NCI-H1694 treated with DMSO at 0.1 percent for 48 hours (cell line): Measurements from ENCODE around the gene CHMP5.
"Not testable (repeated sequence)": the region's sequence is repeated elsewhere in the genome, so short reads cannot be mapped to it uniquely, and the experiment has no call there.

Experiments
- DNase-seq: peaks from one replicate; lab custom pipeline; 2025; lab: John Stamatoyannopoulos, UW

The CHMP5 gene

DNA sequence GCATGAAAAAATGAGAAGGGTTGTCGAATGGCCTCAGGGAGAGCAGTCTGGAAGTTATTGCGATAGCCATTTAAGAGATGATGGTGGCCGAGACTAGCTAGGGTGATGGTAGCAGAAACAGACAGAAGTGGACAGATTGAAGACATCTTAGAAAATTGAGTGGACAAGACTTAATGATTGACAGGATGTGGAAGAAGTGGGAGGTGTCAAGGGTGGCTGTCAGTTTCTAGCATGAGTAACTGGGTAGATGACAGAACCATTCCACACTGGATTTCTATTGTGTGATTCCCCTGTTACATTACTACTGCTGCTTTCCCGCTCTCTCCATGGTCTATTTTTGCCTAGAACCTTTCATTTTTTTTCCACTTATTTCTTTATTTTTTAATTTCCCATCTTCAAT, 12.6 kb downstream of the CHMP5 start:
- no peak for DNase-seq

- DNase-seq = no peak
Measured at GRCh38 chr9:33285502-33285901, 20.7 kb downstream of the CHMP5 start.

DNA sequence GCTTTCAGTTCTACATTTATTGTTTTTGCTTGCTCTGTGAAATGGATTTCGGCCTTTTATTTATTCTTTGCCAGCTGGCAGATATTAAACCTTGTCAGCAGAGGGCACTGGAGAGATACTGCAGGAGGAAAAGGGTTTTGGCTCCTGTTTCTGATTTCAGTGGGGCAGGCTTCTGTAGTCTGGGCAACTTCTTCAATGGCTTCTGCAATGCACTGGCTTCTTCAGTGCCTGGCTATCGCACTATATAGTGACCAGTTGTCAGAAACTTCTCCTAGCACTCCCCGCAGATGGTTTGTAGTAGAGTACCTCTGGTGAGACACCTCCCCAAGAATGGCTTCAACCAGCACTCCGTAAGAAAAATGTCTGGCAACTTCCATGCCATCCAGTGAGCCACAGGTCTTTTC, 22.2 kb downstream of the CHMP5 start:
- DNase-seq = peak; percentile 68

GRCh38 chr9:33288235-33288634, 23.4 kb downstream of the CHMP5 start:
- DNase-seq = no peak

- DNase-seq = no peak
Measured at GRCh38 chr9:33288828-33289483, 24.1 kb downstream of the CHMP5 start.

DNA sequence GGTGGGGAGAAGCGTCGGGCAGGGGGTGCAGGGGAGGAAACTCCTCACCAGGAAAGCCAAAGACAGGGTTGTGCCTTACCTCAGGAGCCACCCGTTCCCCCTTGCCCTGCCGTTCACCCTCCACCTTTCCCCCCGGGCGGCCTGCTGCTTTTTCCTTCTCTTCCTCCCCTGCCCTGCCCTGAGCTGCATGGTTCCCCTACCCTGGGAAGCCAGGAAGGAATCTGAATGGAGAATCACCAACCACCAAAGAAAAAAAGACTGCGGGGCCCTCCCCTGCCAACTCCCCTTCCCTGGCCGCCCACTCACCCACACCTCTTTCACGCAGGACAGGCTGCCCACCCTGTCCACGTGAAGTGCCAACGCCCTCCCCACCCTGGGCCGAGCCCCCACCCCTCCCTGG, 24.6 kb downstream of the CHMP5 start:
- no peak for DNase-seq

GRCh38 chr9:33289936-33290246, 25.0 kb downstream of the CHMP5 start:
- DNase-seq = no peak

GRCh38 chr9:33290247-33291030, 25.6 kb downstream of the CHMP5 start, which contains the start of gene NFX1:
Gene NFX1 (plus strand): TSS chr9:33290516. CDS start chr9:33290573, 57 bp downstream.
- peak; percentile 95 for DNase-seq

DNA sequence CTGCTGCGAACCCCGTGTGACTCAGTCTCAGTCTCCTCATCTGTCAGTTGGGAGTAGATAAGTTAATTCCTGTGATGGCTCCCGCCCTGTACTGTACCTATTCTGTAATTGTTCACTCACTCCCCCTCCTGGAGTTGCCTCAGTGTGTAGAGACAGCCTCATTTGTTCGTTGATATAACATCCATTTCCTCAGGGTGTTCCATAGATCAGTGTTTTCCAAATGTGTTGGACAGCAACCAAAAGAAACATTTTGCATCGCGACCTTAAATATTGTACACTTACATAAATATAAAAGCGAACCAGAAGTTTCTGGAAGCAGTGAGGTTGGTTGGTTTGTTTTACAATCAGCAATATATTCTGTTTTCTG, 26.2 kb downstream of the CHMP5 start:
- peak; percentile 13 for DNase-seq

DNA sequence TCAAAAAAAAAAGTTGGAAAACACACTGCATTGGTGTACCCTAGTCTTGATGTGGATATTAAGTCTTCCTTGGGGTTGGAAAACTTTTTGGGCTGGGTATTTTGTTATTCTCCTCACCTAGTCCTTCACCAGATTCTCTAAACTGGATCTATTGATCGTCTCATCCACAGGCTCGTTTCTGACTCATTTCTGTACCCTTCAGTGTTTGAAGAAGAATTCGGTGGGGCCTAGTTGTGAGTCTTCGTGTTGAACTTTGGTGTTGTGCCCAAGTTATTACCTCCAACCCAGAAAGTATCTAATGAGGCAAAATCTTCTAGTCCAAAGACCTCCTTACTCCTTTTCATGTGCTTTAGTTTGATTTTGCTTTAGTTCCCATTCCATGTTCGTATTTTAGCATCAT, 27.1 kb downstream of the CHMP5 start:
- DNase-seq = no peak

DNA sequence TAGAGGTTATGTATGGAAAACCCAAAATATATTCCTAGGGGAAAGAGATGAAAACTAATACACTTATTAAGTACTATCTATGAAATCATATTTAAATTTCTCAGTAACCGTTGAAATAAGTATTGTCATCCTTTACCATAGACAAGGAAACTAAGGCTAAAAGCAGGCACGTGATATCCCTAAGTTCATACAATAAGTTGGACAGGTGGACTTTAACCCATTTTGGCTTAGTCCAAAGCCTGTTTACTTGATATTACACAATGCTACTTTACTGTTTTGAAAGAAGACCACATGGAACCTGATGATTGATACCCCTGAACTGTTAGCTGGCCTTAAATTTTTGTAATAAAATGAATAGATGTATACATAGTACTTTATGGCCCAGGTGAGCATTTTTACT, 28.9 kb downstream of the CHMP5 start:
- no peak for DNase-seq

GRCh38 chr9:33294670-33295432, 30.0 kb downstream of the CHMP5 start:
- DNase-seq = no peak

- no peak for DNase-seq
Measured at GRCh38 chr9:33295571-33295970, 30.7 kb downstream of the CHMP5 start.

DNA sequence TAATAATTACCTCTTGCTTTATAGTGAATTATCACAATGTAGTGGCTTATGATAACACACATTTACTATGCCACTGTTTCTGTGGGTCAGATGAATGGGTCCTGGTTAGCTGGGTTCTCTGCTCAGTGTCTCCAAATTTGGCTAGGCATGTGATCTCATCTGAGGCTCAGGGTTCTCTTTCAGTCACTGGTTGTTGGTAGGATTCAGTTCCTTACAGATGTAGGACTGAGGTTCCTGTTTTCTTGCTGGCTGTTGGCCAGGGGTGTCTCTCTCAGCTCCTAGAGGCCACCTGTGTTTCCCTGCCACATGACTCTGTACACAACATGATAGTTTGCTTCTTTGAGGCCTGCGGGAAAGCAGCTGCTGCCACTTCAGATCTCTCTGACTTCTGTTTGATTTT, 32.6 kb downstream of the CHMP5 start:
- DNase-seq = no peak

GRCh38 chr9:33300546-33300945, 35.7 kb downstream of the CHMP5 start:
- no peak for DNase-seq

DNA sequence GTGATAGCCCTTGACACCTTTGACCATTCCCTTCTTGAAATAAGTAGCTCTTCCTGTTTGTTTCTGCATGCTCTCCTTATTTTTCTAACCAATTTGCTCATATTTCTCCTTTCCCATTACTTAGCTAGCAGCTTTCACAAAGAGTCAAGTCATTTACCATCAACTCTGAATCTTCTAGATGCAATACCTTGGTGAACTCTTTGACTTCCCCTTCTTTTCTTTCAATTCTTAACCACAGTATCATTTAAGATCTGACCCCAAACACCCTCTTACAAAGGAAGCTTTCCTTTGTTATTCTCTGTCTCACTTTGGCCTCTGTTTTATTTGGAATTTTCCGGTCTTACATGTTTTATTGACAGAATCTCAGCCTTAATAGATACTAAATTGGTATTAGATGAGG, 39.5 kb downstream of the CHMP5 start:
- no peak for DNase-seq

GRCh38 chr9:33306037-33306436, 41.2 kb downstream of the CHMP5 start:
- DNase-seq = no peak

GRCh38 chr9:33307067-33307466, 42.2 kb downstream of the CHMP5 start:
- DNase-seq = no peak

GRCh38 chr9:33309903-33310302, 45.1 kb downstream of the CHMP5 start:
- no peak for DNase-seq

DNA sequence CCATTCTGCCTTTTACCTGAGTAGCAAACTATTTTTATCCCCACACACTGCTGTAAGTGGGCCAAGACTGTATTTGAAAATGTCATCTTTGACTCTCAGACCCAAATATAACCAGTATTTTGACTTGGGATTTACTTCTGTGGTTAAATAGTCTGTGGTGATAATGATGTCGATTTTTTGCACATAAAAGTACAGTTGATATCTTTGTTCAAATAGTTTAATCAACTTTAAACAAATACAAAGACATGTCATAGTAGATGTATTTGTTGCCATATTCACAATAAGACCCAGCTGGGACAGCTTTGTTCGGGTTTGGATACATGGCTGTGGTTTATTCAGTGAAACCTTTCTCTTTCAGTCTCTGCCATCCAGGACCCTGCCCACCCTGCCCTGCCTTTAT, 45.9 kb downstream of the CHMP5 start:
- no peak for DNase-seq

DNA sequence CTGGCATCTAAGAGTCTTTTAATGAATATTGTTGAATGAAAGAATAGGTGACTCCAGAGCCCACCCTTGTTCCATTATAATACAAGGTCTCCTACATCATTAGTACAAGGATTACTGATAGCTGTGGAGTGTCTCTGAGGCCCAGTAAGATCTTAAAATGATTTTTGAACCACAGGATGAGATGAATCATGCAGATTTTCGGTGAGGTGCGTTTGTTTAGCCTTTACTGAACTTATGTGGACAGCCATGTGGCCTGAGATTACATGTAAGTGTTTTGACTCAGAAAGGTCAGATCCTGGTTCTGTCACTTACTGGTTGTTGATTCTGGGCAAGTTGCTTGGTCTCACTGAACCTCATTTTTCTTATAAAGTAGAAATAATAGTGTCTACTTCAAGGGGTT, 47.1 kb downstream of the CHMP5 start:
- DNase-seq = no peak

DNA sequence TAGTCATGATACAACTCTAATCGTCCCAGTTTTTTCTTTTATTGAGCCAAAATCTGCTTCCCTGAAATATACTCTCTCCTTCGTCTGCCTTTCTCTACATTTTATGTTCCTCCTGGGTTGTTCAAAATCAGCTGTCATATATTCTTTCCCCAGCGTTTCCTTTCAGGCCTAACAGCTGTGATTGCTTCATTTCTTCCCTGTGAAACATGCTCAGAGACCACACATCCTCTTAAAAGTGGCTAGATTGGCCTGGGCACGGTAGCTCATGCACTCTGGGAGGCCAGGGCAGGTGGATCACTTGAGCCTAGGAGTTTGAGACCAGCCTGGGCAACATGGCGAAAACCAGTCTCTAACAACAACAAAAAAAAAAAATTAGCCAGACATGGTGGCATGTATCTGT, 50.5 kb downstream of the CHMP5 start:
- DNase-seq = no peak

- not testable (repeated sequence) for DNase-seq
Measured at GRCh38 chr9:33317136-33317535, 52.3 kb downstream of the CHMP5 start.
